Measurements from ENCODE around the gene MRPL45. TPM values are rescaled to one million over a fixed set of nuclear protein-coding genes. Genes with fewer than 3 reads are reported as not detected.

MRPL45 gene
- total RNA-seq, 3 donors from 2014 or later: 27.9 to 42.9 (median 36.8) TPM

DNA sequence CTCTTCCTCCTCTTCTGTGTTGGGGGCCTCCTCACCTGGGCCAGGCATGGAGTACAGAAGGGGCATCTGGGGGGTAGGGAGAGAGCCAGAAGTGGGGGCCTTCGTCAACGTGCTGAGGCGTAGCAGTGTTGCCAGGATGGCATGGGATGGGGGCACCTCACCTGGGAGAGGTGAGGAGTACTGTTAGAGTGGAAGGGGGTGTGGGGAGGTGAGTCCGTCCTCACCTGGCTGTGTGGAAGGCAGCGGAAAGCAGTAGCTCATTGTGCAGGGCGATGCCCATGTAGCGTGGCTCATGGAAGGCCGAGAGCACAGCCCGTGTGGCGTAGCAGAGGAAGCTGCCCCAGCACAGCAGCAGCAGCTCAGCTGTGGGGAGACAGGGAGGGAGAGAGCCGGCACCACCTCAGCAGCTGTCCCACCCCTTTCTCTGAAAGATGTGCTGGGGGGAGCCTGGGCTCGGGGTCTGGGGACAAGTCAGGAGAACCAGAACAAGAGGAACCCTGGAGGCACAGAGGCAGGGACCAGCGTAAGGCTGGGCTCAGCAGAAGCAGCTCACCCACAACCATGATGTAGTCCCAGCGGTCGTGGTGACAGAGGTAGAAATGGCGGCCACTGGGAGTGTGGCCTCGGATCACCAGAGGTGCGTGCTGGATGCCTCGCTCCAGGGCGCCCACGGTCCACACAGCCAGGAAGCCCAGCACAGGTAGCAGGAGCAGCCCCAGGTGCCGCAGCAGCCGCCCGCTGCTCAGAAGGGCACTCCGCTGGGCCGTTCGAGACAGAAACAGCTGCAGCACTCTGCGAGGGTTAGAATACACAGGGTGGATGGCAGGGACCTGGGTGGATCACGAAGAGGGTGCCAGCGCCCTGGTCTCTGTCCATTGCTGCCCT is 37.8 kb downstream of the MRPL45 start:
- no peaks in the 10 kb centered on the region for H3K27me3 ChIP-seq
- H3K27ac ChIP-seq: no peak overlapping the region
- no peaks in the 10 kb centered on the region for H3K9me3 ChIP-seq
- no peaks in the 10 kb centered on the region for H3K4me1 ChIP-seq
- H3K36me3 ChIP-seq: no peaks in the 10 kb centered on the region
- TF ChIP-seq, protein P1, sequence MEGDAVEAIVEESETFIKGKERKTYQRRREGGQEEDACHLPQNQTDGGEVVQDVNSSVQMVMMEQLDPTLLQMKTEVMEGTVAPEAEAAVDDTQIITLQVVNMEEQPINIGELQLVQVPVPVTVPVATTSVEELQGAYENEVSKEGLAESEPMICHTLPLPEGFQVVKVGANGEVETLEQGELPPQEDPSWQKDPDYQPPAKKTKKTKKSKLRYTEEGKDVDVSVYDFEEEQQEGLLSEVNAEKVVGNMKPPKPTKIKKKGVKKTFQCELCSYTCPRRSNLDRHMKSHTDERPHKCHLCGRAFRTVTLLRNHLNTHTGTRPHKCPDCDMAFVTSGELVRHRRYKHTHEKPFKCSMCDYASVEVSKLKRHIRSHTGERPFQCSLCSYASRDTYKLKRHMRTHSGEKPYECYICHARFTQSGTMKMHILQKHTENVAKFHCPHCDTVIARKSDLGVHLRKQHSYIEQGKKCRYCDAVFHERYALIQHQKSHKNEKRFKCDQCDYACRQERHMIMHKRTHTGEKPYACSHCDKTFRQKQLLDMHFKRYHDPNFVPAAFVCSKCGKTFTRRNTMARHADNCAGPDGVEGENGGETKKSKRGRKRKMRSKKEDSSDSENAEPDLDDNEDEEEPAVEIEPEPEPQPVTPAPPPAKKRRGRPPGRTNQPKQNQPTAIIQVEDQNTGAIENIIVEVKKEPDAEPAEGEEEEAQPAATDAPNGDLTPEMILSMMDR (IDR thresholded peaks at IDR 0.05): no peak
- no peak for TF ChIP-seq POLR2A (IDR thresholded peaks at IDR 0.05)
- TF ChIP-seq POLR2AphosphoS5 (IDR thresholded peaks at IDR 0.05): no peak
- DNase-seq (ENCODE audit: low spot score in 2 of 2): no peak
- intact Hi-C loops (cut with DNase I; ENCODE audit: low total_unique reads): no loop called here
- H3K4me3 ChIP-seq: no peak overlapping the region

DNA sequence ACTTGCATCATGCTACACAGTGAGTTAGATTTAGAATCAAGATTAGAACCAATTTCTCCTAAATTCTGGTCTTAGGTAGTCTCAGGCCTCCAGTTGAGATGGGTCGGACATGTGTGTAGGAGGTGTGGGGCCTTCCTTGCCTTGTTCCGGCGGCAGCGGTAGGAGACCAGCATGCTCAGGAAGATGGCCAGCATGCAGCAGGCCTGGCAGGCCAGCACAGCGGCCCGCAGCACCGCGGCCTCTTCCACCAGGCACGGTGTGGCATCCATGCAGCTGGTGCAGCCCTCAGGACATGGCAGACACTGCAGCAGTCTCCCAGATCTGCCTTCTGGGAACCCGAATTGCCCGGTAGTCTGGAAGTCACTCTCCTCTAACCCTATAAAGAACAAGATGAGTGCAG is 39.9 kb downstream of the MRPL45 start:
- Histone ChIP-seq H3K4me3 (no peak overlapping the region), H3K36me3 (no peaks in the 10 kb centered on the region), H3K9me3 (no peaks in the 10 kb centered on the region), H3K4me1 (peaks cover 0 to 6% of the 10 kb centered on the region in 2 donors), H3K27ac (no peak overlapping the region), H3K27me3 (no peaks in the 10 kb centered on the region)
- TF ChIP-seq, protein P1 (IDR thresholded peaks at IDR 0.05): no peak
- TF ChIP-seq POLR2AphosphoS5 (IDR thresholded peaks at IDR 0.05) (no peak), POLR2A (IDR thresholded peaks at IDR 0.05) (no peak)
- DNase-seq (ENCODE audit: low spot score in 2 of 2): no peak
- intact Hi-C loops (cut with DNase I; ENCODE audit: low total_unique reads): no loop called here

DNA sequence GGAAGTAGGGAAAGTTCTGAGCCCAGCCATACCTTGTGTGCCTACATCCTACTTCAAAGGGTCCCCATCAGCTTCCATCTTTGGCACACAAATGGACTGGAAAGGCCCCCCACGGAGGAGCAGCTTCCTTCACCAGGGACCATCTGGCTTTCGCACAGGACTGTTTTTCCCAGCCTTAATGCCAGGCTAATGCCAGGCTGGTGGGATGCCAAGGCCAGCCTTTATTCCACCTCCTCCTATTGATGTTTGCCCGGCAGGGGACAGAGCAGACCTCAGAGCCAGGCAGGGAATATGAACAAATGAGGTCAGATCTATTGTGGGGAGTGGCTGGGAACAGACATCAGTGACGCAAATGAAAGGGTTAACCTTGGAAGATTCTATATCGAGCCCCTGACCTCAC is 41.1 kb downstream of the MRPL45 start:
- intact Hi-C loops (cut with DNase I; ENCODE audit: low total_unique reads): no loop called here
- no peak overlapping the region for H3K27ac ChIP-seq
- peaks cover 0 to 6% of the 10 kb centered on the region in 2 donors for H3K4me1 ChIP-seq
- H3K9me3 ChIP-seq: no peaks in the 10 kb centered on the region
- no peaks in the 10 kb centered on the region for H3K36me3 ChIP-seq
- DNase-seq (ENCODE audit: low spot score in 2 of 2): no peak
- no peak overlapping the region for H3K4me3 ChIP-seq
- no peak for TF ChIP-seq POLR2A (IDR thresholded peaks at IDR 0.05)
- no peak for TF ChIP-seq POLR2AphosphoS5 (IDR thresholded peaks at IDR 0.05)
- TF ChIP-seq, protein P1 (IDR thresholded peaks at IDR 0.05): no peak
- H3K27me3 ChIP-seq: no peaks in the 10 kb centered on the region

DNA sequence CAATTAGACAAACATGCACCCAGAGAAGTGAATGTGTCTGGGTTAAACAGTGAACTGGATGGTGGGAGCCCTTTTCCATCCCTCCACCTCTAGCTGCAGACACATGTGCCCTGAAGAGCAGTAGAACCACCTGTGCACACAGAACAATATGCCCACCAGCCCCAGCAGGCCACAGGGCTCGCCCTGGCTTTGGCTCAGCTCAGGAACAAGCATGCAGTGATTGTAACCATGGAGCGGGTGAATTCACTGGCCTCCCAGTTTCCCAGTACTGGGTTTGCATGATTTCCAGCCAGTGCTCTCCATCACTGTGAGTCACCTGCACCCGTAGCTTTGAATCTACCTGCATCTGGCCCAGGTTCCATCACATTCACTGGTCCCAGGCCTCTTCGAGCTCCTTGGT is 41.6 kb downstream of the MRPL45 start:
- Histone ChIP-seq H3K4me1 (peaks cover 0 to 6% of the 10 kb centered on the region in 2 donors), H3K36me3 (no peaks in the 10 kb centered on the region), H3K4me3 (no peak overlapping the region), H3K27me3 (peaks cover 0 to 5% of the 10 kb centered on the region in 2 donors), H3K9me3 (no peaks in the 10 kb centered on the region), H3K27ac (no peak overlapping the region)
- intact Hi-C loops (cut with DNase I; ENCODE audit: low total_unique reads): no loop called here
- no peak for DNase-seq (ENCODE audit: low spot score in 2 of 2)
- TF ChIP-seq POLR2A (IDR thresholded peaks at IDR 0.05): no peak
- TF ChIP-seq, protein P1 (IDR thresholded peaks at IDR 0.05): no peak
- TF ChIP-seq POLR2AphosphoS5 (IDR thresholded peaks at IDR 0.05): no peak

DNA sequence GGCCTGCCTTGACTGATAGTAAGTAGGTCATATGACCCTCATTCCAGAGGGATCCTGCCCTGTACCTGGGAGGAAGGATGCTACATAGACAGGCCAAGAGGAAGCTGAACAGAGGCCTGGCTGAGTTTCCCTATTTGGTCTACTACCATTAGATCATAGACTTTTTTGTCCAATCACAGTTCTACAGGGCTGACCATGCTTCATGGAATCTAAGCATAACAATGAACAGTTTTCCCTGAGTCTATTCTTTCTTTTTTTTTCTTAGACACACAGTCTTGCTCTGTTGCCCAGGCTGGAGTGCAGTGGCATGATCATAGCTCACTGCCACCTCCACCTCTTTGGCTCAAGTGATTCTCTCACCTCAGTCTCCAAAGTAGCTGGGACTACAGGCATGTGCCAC is 42.9 kb downstream of the MRPL45 start:
- Histone ChIP-seq H3K9me3 (no peaks in the 10 kb centered on the region), H3K36me3 (no peaks in the 10 kb centered on the region), H3K4me3 (no peak overlapping the region), H3K27ac (no peak overlapping the region), H3K4me1 (peaks cover 0 to 6% of the 10 kb centered on the region in 2 donors), H3K27me3 (peaks cover 0 to 10% of the 10 kb centered on the region in 2 donors)
- intact Hi-C loops (cut with DNase I; ENCODE audit: low total_unique reads): loop anchor here (10.0 kb wide), 1 partner anchor 75 kb away; no protein-coding TSS in a partner anchor
- no peak for DNase-seq (ENCODE audit: low spot score in 2 of 2)
- TF ChIP-seq POLR2AphosphoS5 (IDR thresholded peaks at IDR 0.05): no peak

Data from breast epithelium (tissue), 4 donors.